AG04450 (cell line): ENCODE measurements around the gene PLOD3. TPM values are rescaled to one million over a fixed set of nuclear protein-coding genes. Genes with fewer than 3 reads are reported as not detected.
"Not testable (repeated sequence)": the region's sequence is repeated elsewhere in the genome, so short reads cannot be mapped to it uniquely, and the experiment has no call there.

Source experiments
- CTCF ChIA-PET: fragments of 300-600, 350-600 bp; formaldehyde crosslinking; extraction: SDS; loops from one replicate; lab custom pipeline; 2022; ENCODE audit warnings: antibody characterized with exemption, inconsistent platforms; lab: Charles Lee
- POLR2A ChIA-PET: fragments of 350-600 bp; formaldehyde crosslinking; extraction: SDS; loops from one replicate; lab custom pipeline; 2021; ENCODE audit warnings: antibody characterized with exemption, inconsistent platforms; lab: Yijun Ruan, JAX
- DNase-seq: peaks from one replicate; pipeline ENCODE4 v3.0.0-alpha.2; 2011; ENCODE audit warnings: low read depth, low spot score
- H3K27ac ChIP-seq: one replicate; pipeline ENCODE4 v1.5.1; 2012; ENCODE audit warnings: low read depth, low read length, control low read depth
- H3K27me3 ChIP-seq: one replicate; pipeline ENCODE4 v1.6.0; 2012; ENCODE audit warnings: low read length; ENCODE audit not compliant: control insufficient read depth, insufficient read depth
- H3K4me3 ChIP-seq: 2 replicates; pipeline ENCODE4 v1.5.1; 2011; ENCODE audit warnings: mild to moderate bottlenecking, low read depth, low read length, control low read depth
- H3K9me3 ChIP-seq: 2 replicates; pipeline ENCODE4 v1.5.1; 2012; ENCODE audit warnings: low read length; ENCODE audit not compliant: control insufficient read depth, insufficient read depth
- polyA plus RNA-seq: library from polyadenylated mRNA; depleted of rRNA; stranded (reverse); fragments of >200 nt; gene quantifications from 2 replicates; pipeline ENCODE4 v1.2.3, GENCODE V29; 2011
- TF ChIP-seq, protein P1 (sequence below): IDR thresholded peaks from 2 replicates; pipeline ENCODE4 v1.5.1; 2011; ENCODE audit warnings: low read depth, low read length, control low read depth, inconsistent platforms

PLOD3 gene
- polyA plus RNA-seq, 1 experiment = 60.6 TPM

GRCh38 chr7:101255796-101256195 lies 38.4 kb upstream of the PLOD3 start:
- ChIA-PET CTCF (interaction anchor here (1.7 to 2.2 kb wide), 2 partner anchors 11 to 27 kb away, joined by 4 to 11 read pairs; partner anchors contain the start of gene FIS1), POLR2A (no interaction called here)
- TF ChIP-seq, protein P1, sequence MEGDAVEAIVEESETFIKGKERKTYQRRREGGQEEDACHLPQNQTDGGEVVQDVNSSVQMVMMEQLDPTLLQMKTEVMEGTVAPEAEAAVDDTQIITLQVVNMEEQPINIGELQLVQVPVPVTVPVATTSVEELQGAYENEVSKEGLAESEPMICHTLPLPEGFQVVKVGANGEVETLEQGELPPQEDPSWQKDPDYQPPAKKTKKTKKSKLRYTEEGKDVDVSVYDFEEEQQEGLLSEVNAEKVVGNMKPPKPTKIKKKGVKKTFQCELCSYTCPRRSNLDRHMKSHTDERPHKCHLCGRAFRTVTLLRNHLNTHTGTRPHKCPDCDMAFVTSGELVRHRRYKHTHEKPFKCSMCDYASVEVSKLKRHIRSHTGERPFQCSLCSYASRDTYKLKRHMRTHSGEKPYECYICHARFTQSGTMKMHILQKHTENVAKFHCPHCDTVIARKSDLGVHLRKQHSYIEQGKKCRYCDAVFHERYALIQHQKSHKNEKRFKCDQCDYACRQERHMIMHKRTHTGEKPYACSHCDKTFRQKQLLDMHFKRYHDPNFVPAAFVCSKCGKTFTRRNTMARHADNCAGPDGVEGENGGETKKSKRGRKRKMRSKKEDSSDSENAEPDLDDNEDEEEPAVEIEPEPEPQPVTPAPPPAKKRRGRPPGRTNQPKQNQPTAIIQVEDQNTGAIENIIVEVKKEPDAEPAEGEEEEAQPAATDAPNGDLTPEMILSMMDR = no peak
- Histone ChIP-seq H3K9me3 (no peaks in the 10 kb centered on the region; the same call in 1 of the 2 replicates), H3K27ac (no peak overlapping the region), H3K27me3 (peaks cover 13% of the 10 kb centered on the region), H3K4me3 (no peak overlapping the region)
- no peak for DNase-seq

GRCh38 chr7:101253199-101253598 lies 35.8 kb upstream of the PLOD3 start:
- POLR2A ChIA-PET, DNase-seq, H3K27me3 ChIP-seq, H3K27ac ChIP-seq, H3K9me3 ChIP-seq, H3K4me3 ChIP-seq: not testable (repeated sequence)
- CTCF ChIA-PET = interaction anchor here (0.5 to 1.3 kb wide), 5 partner anchors 9 to 109 kb away, joined by 3 to 6 read pairs (median 5); no protein-coding TSS in a partner anchor

DNA sequence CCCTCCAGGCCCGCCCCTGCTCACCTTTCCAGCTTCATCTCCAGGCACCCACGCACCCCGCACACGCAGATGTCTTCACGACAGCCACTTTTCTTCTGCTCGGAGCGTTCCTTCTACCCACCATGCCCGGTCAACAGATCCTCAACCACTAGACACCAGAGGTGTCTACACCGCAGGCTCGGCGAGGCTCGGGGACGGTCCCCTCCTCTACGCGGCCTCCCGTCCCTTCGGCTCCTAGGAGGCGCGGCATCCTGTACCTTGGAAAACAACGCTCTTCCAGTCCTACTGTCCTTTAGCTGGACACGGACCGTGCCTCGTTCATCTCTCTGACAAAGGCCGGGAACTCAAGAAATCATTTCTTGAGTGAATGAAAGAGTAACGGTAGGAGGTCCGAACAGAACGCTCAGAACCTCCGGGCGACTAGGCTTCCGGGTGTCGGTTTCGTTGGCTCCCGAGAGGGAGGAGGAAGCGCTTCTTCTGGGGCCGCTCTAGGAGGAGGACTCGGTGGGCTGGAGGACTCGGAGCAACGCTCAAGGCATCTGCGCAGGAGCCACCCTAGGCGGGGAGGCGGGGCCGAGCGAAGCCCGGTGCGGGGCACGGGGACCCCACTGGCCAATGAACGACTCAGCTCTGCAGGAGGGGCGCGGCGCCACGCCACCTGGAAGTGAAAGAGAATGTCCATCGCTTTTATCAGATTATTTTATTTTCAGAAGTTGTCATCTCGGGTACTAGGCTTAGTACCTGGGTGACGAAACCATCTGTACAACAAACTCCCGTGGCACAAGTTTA lies 34.7 kb upstream of the PLOD3 start:
- POLR2A ChIA-PET = interaction anchor here (0.6 to 1.2 kb wide), 3 partner anchors 34 to 70 kb away, joined by 3 read pairs; partner anchors contain the start of genes IFT22 and ZNHIT1
- H3K4me3 ChIP-seq = peak overlapping the region; percentile 95
- H3K27me3 ChIP-seq = no peaks in the 10 kb centered on the region
- DNase-seq = peak; percentile 94
- TF ChIP-seq, protein P1 = no peak
- CTCF ChIA-PET = interaction anchor here (0.6 to 1.3 kb wide), 7 partner anchors 8 to 357 kb away, joined by 3 to 6 read pairs (median 3); no protein-coding TSS in a partner anchor
- no peaks in the 10 kb centered on the region; the same call in 1 of the 2 replicates for H3K9me3 ChIP-seq
- H3K27ac ChIP-seq = peak overlapping the region; percentile 65

DNA sequence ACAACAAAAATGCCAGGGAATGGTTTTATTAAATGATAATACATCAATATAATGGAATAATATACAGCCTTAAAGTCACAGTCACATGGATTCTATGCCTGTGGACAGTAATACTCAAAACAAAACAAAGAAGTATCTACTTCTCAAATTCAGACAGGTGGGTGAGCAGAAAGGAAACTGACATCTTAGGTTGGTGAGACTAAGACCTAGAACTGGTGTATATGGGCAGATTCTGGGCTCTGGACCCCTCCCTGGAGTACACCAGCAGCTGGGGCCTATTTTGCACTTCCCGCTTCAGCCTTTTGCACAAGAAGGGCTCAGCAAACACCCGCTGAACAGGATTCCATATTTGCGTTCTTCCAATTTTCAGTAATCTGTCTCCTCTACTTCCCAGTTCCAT lies 32.9 kb upstream of the PLOD3 start:
- Histone ChIP-seq H3K27me3 (no peaks in the 10 kb centered on the region), H3K9me3 (peaks cover 4% of the 10 kb centered on the region; the same call in 1 of the 2 replicates), H3K27ac (no peak overlapping the region), H3K4me3 (no peak overlapping the region)
- POLR2A ChIA-PET = no interaction called here
- TF ChIP-seq, protein P1 = no peak
- no peak for DNase-seq
- CTCF ChIA-PET = no interaction called here

- no peak for DNase-seq
- H3K9me3 ChIP-seq = peaks cover 5% of the 10 kb centered on the region; the same call in 1 of the 2 replicates
- H3K27me3 ChIP-seq = no peaks in the 10 kb centered on the region
- H3K27ac ChIP-seq = no peak overlapping the region
- ChIA-PET CTCF (interaction anchor here (1.0 to 1.8 kb wide), 3 partner anchors 34 to 104 kb away, joined by 3 to 4 read pairs (median 3); no protein-coding TSS in a partner anchor), POLR2A (no interaction called here)
- H3K4me3 ChIP-seq = no peak overlapping the region
- TF ChIP-seq, protein P1 = no peak
Measured at GRCh38 chr7:101248276-101248675, 30.9 kb upstream of the PLOD3 start.
